ENCODE data around the gene EHHADH.

Gene EHHADH

GRCh38 chr3:185282696-185283373, 29.0 kb upstream of the EHHADH start:
- in situ Hi-C loops (cut with MboI; ENCODE audit: low pct_unique_long_range_greater_than_20kb, low sequenced_read_pairs, unreplicated experiment), result no loop called here
- DNase-seq (ENCODE audit: low spot score), result peak; percentile 91
- TF ChIP-seq CTCF (IDR thresholded peaks at IDR 0.05; ENCODE audit: extremely low read depth, insufficient read depth, missing control alignments), result no peak

- peak; percentile 60 for DNase-seq (ENCODE audit: low spot score)
- TF ChIP-seq CTCF (IDR thresholded peaks at IDR 0.05; ENCODE audit: extremely low read depth, insufficient read depth, missing control alignments), result peak; percentile 63
- in situ Hi-C loops (cut with MboI; ENCODE audit: low pct_unique_long_range_greater_than_20kb, low sequenced_read_pairs, unreplicated experiment), result no loop called here
These were observed 26.9 kb upstream of the EHHADH start for GRCh38 chr3:185280572-185281365.

GRCh38 chr3:185279587-185280138, 25.8 kb upstream of the EHHADH start:
- no peak for DNase-seq (ENCODE audit: low spot score)
- in situ Hi-C loops (cut with MboI; ENCODE audit: low pct_unique_long_range_greater_than_20kb, low sequenced_read_pairs, unreplicated experiment), result no loop called here
- TF ChIP-seq CTCF (IDR thresholded peaks at IDR 0.05; ENCODE audit: extremely low read depth, insufficient read depth, missing control alignments), result no peak

- DNase-seq (ENCODE audit: low spot score), result no peak
- in situ Hi-C loops (cut with MboI; ENCODE audit: low pct_unique_long_range_greater_than_20kb, low sequenced_read_pairs, unreplicated experiment), result no loop called here
These were observed 22.6 kb upstream of the EHHADH start for GRCh38 chr3:185276415-185276814.

GRCh38 chr3:185272033-185272432, 18.2 kb upstream of the EHHADH start:
- TF ChIP-seq CTCF (IDR thresholded peaks at IDR 0.05; ENCODE audit: extremely low read depth, insufficient read depth, missing control alignments), result no peak
- no peak for DNase-seq (ENCODE audit: low spot score)
- in situ Hi-C loops (cut with MboI; ENCODE audit: low pct_unique_long_range_greater_than_20kb, low sequenced_read_pairs, unreplicated experiment), result no loop called here

More at GRCh38 chr3:185276415-185276814, 22.6 kb upstream of the EHHADH start:
- no peak for TF ChIP-seq CTCF (IDR thresholded peaks at IDR 0.05; ENCODE audit: extremely low read depth, insufficient read depth, missing control alignments)

GRCh38 chr3:185270956-185271332, 17.1 kb upstream of the EHHADH start:
- DNase-seq (ENCODE audit: low spot score), result no peak
- TF ChIP-seq CTCF (IDR thresholded peaks at IDR 0.05; ENCODE audit: extremely low read depth, insufficient read depth, missing control alignments), result no peak
- in situ Hi-C loops (cut with MboI; ENCODE audit: low pct_unique_long_range_greater_than_20kb, low sequenced_read_pairs, unreplicated experiment), result no loop called here

Measured in GM13977 (cell line).